A549 (cell line): Measurements from ENCODE around the gene DHX16. TPM values are rescaled to one million over a fixed set of nuclear protein-coding genes. Genes with fewer than 3 reads are reported as not detected.

Source experiments
- ATAC-seq, 2 experiments: fragments of 200-7000 bp in 1 of 2; fragments of >200 bp in 1 of 2; cut with Nextera tagmentation in 1 of 2; cut with Tn5 transposase in 1 of 2; 3 replicates each; pipeline versions ENCODE4 v1.8.0 to v1.9.1; 2018 to 2020; ENCODE audit warnings: mild to moderate bottlenecking in 1 of 2, moderate library complexity in 1 of 2
- CTCF ChIA-PET: fragments of 300-600 bp; sonication (Branson Sonifier 250); formaldehyde crosslinking; extraction: SDS; loops from one replicate; lab custom pipeline; 2021; ENCODE audit warnings: antibody characterized with exemption, inconsistent platforms; lab: Yijun Ruan, JAX
- POLR2A ChIA-PET: fragments of 350-600 bp; formaldehyde crosslinking; extraction: SDS; loops from one replicate; lab custom pipeline; 2021; ENCODE audit warnings: antibody characterized with exemption, inconsistent platforms; lab: Yijun Ruan, JAX
- DNase-seq, 2 experiments: peaks; one replicate each; pipeline versions ENCODE4 v3.0.0 to v3.0.0-alpha.2; 2011 to 2016; ENCODE audit warnings: low read depth in 1 of 2, low spot score in 1 of 2
- FAIRE-seq: peaks from 2 replicates; lab custom pipeline; 2011; peaks lifted over from hg19 to GRCh38; lab: Jason Lieb, UNC
- H3K27ac ChIP-seq, 2 experiments: fragments of >200 bp; sonication (Bioruptor Twin); formaldehyde crosslinking; 3 replicates each; pipeline ENCODE4 v1.5.1; 2016 to 2017
- H3K4me1 ChIP-seq: fragments of >200 bp; sonication (Bioruptor Twin); formaldehyde crosslinking; 3 replicates; pipeline ENCODE4 v1.6.1; 2016
- H3K4me2 ChIP-seq: fragments of >200 bp; sonication (Bioruptor Twin); formaldehyde crosslinking; 3 replicates; pipeline ENCODE4 v1.6.1; 2016
- H3K4me3 ChIP-seq: fragments of >200 bp; sonication (Bioruptor Twin); formaldehyde crosslinking; 3 replicates; pipeline ENCODE4 v1.5.1; 2016
- H3K9me3 ChIP-seq: fragments of >200 bp; sonication (Bioruptor Twin); formaldehyde crosslinking; 3 replicates; pipeline ENCODE4 v1.6.1; 2016
- CHD4 ChIP-seq: fragments of 200-600 bp; sonication (generic); IDR thresholded peaks from 2 replicates; pipeline ENCODE4 v1.6.1; 2016; ENCODE audit warnings: antibody characterized with exemption, mild to moderate bottlenecking, borderline replicate concordance
- CTCF ChIP-seq: fragments of >200 bp; sonication (Bioruptor Twin); formaldehyde crosslinking; IDR thresholded peaks from 3 replicates; pipeline ENCODE4 v1.5.1; 2016
- EHF ChIP-seq: fragments of 250-450 bp; sonication (Bioruptor Pico); IDR thresholded peaks from 2 replicates; pipeline ENCODE4 v1.5.0; 2020; ENCODE audit warnings: mild to moderate bottlenecking
- EP300 ChIP-seq, 2 experiments: fragments of >200 bp; sonication (Bioruptor Twin); formaldehyde crosslinking; IDR thresholded peaks; 2 replicates in 1 of 2; 3 replicates in 1 of 2; pipeline ENCODE4 v1.6.1; 2016 to 2017
- FOSB ChIP-seq: fragments of 250-450 bp; sonication (Bioruptor Pico); IDR thresholded peaks from 2 replicates; pipeline ENCODE4 v1.5.0; 2020; ENCODE audit warnings: mild to moderate bottlenecking, moderate library complexity
- HES2 ChIP-seq: fragments of >200 bp; sonication (Bioruptor Twin); formaldehyde crosslinking; IDR thresholded peaks from 2 replicates; pipeline ENCODE4 v1.6.1; 2016
- HOXA7 ChIP-seq: fragments of 250-450 bp; sonication (Bioruptor Pico); IDR thresholded peaks from 2 replicates; pipeline ENCODE4 v1.5.0; 2020; ENCODE audit warnings: mild to moderate bottlenecking, moderate library complexity
- JUN ChIP-seq, 2 experiments: fragments of >200 bp; sonication (Bioruptor Twin); formaldehyde crosslinking; IDR thresholded peaks; 2 replicates in 1 of 2; 3 replicates in 1 of 2; pipeline ENCODE4 v1.6.1; 2016 to 2017
- JUNB ChIP-seq: fragments of >200 bp; sonication (Bioruptor Twin); formaldehyde crosslinking; IDR thresholded peaks from 2 replicates; pipeline ENCODE4 v1.6.1; 2016
- MAX ChIP-seq: IDR thresholded peaks from 2 replicates; pipeline ENCODE4 v1.6.1; 2012
- NPAS2 ChIP-seq: fragments of 250-450 bp; sonication (Bioruptor Pico); IDR thresholded peaks from 2 replicates; pipeline ENCODE4 v1.8.0; 2022; ENCODE audit warnings: mild to moderate bottlenecking, moderate library complexity, borderline replicate concordance
- NR3C1 ChIP-seq: fragments of >200 bp; sonication (Bioruptor Twin); formaldehyde crosslinking; IDR thresholded peaks from 3 replicates; pipeline ENCODE4 v1.6.1; 2017
- PHF8 ChIP-seq: fragments of 200-600 bp; sonication (generic); IDR thresholded peaks from 2 replicates; pipeline ENCODE4 v1.6.1; 2016; ENCODE audit warnings: low read depth, mild to moderate bottlenecking, antibody characterized with exemption, moderate library complexity, borderline replicate concordance
- POLR2A ChIP-seq: IDR thresholded peaks from 2 replicates; pipeline ENCODE4 v1.6.1; 2012; ENCODE audit warnings: mild to moderate bottlenecking, low read length
- POLR2AphosphoS2 ChIP-seq: conservative IDR thresholded peaks from 2 replicates; pipeline ENCODE4 v1.6.1; 2012; ENCODE audit warnings: low read length, improper control_type of control experiment, inconsistent platforms
- RAD21 ChIP-seq, 2 experiments: fragments of >200 bp in 1 of 2; sonication (Bioruptor Twin) in 1 of 2; formaldehyde crosslinking in 1 of 2; IDR thresholded peaks in 1 of 2; conservative IDR thresholded peaks in 1 of 2; 2 replicates in 1 of 2; 3 replicates in 1 of 2; pipeline ENCODE4 v1.6.1; 2012 to 2018; ENCODE audit warnings: inconsistent platforms in 1 of 2
- RCOR1 ChIP-seq: fragments of 150-350 bp; IDR thresholded peaks from 2 replicates; pipeline ENCODE4 v1.6.1; 2014; ENCODE audit warnings: antibody characterized with exemption, low read length, low read depth
- RFX5 ChIP-seq: fragments of 450-650 bp; IDR thresholded peaks from 2 replicates; pipeline ENCODE4 v1.7.1; 2014; ENCODE audit warnings: antibody characterized with exemption, mild to moderate bottlenecking, moderate library complexity
- USF2 ChIP-seq: fragments of 450-650 bp; IDR thresholded peaks from 2 replicates; pipeline ENCODE4 v1.6.1; 2014; ENCODE audit warnings: antibody characterized with exemption
- ZNF302 ChIP-seq: fragments of 250-450 bp; sonication (Bioruptor Pico); IDR thresholded peaks from 2 replicates; pipeline ENCODE4 v1.9.0; 2021; ENCODE audit warnings: inconsistent platforms, mild to moderate bottlenecking, moderate library complexity
- WGBS: methylation state at CpG from one replicate; pipeline ENCODE4 v1.1.6; 2017; ENCODE audit errors: missing lambda C conversion rate; 5-methylcytosine and 5-hydroxymethylcytosine counted together
- polyA plus RNA-seq, 4 experiments: library from polyadenylated mRNA; depleted of rRNA in 3 of 4; stranded (reverse); fragments of >200 nt; fragmentation: RNase III in 1 of 4; extraction: RNeasy Plus Mini Kit Qiagen cat#74134 plus additional on column Dnase treatment in 1 of 4; gene quantifications; 2 replicates in 3 of 4; 3 replicates in 1 of 4; pipeline ENCODE4 v1.2.3, GENCODE V29; 2011 to 2017
- TF ChIP-seq, protein P1 (sequence below): IDR thresholded peaks from 2 replicates; pipeline ENCODE4 v1.6.1; 2012
- TF ChIP-seq, protein P2 (sequence below): IDR thresholded peaks from 2 replicates; pipeline ENCODE4 v1.6.1; 2012; ENCODE audit warnings: low read depth, borderline replicate concordance

The DHX16 gene
- polyA plus RNA-seq, 2 of the 4 experiments (the other 2 are of a cell fraction): 31.6 TPM

DNA sequence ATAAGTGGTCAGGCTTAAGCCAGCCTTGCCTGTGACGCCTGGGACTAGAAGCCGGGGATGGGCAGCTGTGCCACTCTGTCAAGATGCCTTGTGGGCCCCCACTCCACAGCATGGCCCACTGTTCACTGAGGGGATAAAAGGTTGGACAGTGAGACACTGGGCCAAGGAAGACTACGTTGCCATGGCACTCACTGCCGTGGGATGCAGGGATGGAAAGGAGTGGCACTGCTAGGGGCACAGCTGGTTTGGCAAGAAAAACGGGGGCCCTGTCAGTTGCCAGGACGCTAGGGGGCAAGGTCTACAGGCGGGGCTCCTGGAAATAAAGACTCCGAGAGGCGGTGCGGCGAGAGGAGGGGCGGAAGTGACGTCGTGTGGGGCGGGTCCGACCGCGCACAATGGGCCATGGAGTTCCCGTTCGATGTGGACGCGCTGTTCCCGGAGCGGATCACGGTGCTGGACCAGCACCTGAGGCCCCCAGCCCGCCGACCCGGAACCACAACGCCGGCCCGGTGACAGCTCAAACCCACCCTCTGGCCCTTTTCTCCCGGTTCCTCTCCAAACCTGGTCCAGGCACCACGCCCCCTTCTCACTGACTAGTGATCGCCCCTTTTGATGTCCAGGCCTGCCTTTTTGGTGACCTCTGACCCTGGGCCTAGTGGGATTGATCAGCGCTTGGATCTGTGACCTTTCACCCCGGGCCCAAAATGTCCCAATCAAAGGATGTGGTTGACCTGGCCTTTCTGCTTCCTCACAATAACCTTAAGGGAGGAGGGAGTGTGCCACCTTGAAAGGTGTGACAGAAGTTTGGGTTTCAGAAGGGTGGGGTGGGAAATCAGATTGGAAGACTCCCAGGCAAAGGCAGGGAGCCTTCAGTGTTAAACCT is 46.1 kb downstream of the DHX16 start, which contains the start of gene ATAT1:
Gene ATAT1, plus strand, starts transcription at position 391 of the 883 bp plus-strand sequence.
- Histone ChIP-seq H3K4me3 (peak within 1 kb of the TSS; percentile 55), H3K4me2 (peak within 1 kb of the TSS; percentile 81), H3K27ac (peak within 1 kb of the TSS; percentile 76 to 98), H3K9me3 (no peaks in the 10 kb centered on the region), H3K4me1 (peaks cover 13% of the 10 kb centered on the region)
- FAIRE-seq (no peak), ATAC-seq (peak; percentile 98 to 99), DNase-seq (peak; percentile 80 to 82)
- CTCF ChIA-PET: interaction anchor here (1.0 to 1.6 kb wide), 4 partner anchors 9 to 52 kb away, joined by 3 to 5 read pairs (median 4); partner anchors contain the start of genes DHX16, MRPS18B and PPP1R10
- POLR2A ChIA-PET: interaction anchor here (1.9 kb wide), 1 partner anchor 9 kb away, joined by 7 read pairs; the partner anchor contains the start of genes MRPS18B and PPP1R10
- 4% methylated on average over 30 of the region's 36 CpGs for WGBS
- TF ChIP-seq, protein P1, sequence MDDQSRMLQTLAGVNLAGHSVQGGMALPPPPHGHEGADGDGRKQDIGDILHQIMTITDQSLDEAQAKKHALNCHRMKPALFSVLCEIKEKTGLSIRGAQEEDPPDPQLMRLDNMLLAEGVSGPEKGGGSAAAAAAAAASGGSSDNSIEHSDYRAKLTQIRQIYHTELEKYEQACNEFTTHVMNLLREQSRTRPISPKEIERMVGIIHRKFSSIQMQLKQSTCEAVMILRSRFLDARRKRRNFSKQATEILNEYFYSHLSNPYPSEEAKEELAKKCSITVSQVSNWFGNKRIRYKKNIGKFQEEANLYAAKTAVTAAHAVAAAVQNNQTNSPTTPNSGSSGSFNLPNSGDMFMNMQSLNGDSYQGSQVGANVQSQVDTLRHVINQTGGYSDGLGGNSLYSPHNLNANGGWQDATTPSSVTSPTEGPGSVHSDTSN: peak; percentile 90
- peak in 1 of 2 experiments; percentile 71; a peak in 4 of 5 replicates for TF ChIP-seq JUN (IDR thresholded peaks at IDR 0.05)
- TF ChIP-seq CTCF: 0 out of 3 replicates have a peak, but pooled peaks have one; percentile 9
- TF ChIP-seq PHF8: peak; percentile 52; the same call in 1 of the 2 replicates
- TF ChIP-seq HOXA7: 0 out of 2 replicates have a peak, but pooled peaks have one; percentile 45
- TF ChIP-seq POLR2A: peak; percentile 80
- peak; percentile 45 for TF ChIP-seq MAX
- no peak for TF ChIP-seq RAD21 (conservative IDR thresholded peaks at IDR 0.05 in 1 of 2, IDR thresholded peaks at IDR 0.05 in 1 of 2)
- TF ChIP-seq RCOR1: no peak

DNA sequence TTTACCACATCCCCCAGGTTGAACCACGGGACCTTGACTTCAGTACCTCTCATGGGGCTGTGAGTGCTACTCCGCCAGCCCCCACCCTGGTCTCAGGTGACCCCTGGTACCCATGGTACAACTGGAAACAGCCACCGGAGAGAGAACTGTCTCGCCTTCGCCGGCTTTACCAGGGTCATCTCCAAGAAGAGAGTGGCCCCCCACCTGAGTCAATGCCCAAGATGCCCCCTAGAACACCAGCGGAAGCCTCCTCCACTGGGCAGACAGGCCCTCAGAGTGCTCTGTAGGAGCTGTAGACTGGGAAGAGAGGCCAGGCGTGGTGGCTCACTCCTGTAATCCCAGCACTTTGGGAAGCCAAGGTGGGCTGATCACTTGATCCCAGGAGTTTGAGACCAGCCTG is 47.3 kb downstream of the DHX16 start:
- Histone ChIP-seq H3K4me3 (no peak overlapping the region), H3K4me2 (no peak overlapping the region), H3K27ac (no peak overlapping the region), H3K4me1 (peaks cover 8% of the 10 kb centered on the region), H3K9me3 (no peaks in the 10 kb centered on the region)
- CTCF ChIA-PET: interaction anchor here (1.0 to 1.6 kb wide), 4 partner anchors 8 to 54 kb away, joined by 3 to 5 read pairs (median 4); partner anchors contain the start of genes DHX16, MRPS18B and PPP1R10
- FAIRE-seq: no peak
- POLR2A ChIA-PET: no interaction called here
- TF ChIP-seq POLR2A (no peak), NPAS2 (CRISPR knock-in tag) (no peak), POLR2AphosphoS2 (no peak), RAD21 (conservative IDR thresholded peaks at IDR 0.05 in 1 of 2, IDR thresholded peaks at IDR 0.05 in 1 of 2) (no peak), USF2 (no peak), JUNB (no peak)
- TF ChIP-seq, protein P2, sequence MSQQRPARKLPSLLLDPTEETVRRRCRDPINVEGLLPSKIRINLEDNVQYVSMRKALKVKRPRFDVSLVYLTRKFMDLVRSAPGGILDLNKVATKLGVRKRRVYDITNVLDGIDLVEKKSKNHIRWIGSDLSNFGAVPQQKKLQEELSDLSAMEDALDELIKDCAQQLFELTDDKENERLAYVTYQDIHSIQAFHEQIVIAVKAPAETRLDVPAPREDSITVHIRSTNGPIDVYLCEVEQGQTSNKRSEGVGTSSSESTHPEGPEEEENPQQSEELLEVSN: no peak
- 97% methylated on average over 3 of the region's 8 CpGs for WGBS
- DNase-seq: no peak
- no peak for ATAC-seq

GRCh38 chr6:30619561-30619960 is 53.2 kb downstream of the DHX16 start:
- WGBS: 98% methylated on average over 10 of the region's 11 CpGs
- no peak for ATAC-seq
- no peak overlapping the region for H3K4me3 ChIP-seq
- TF ChIP-seq EP300 (IDR thresholded peaks at IDR 0.05) (no peak), CTCF (no peak), HES2 (no peak), ZNF302 (CRISPR knock-in tag) (no peak), RFX5 (no peak), FOSB (CRISPR knock-in tag) (no peak), EHF (no peak), NR3C1 (no peak), CHD4 (no peak)

More at GRCh38 chr6:30619561-30619960, 53.2 kb downstream of the DHX16 start:
- ChIA-PET POLR2A (no interaction called here), CTCF (no interaction called here)
- Histone ChIP-seq H3K9me3 (no peaks in the 10 kb centered on the region), H3K4me2 (peak overlapping the region; percentile 81; the same call in 2 of the 3 replicates), H3K4me1 (peaks cover 7% of the 10 kb centered on the region), H3K27ac (no peak overlapping the region)
- DNase-seq: no peak
- FAIRE-seq: no peak
